Astrocyte of the spinal cord (primary cell): Measurements from ENCODE around the gene ACSF3.

Experiments
- DNase-seq: peaks from one replicate; pipeline ENCODE4 v3.0.0; 2011; ENCODE audit warnings: low read depth, low spot score
- H3K4me3 ChIP-seq: 2 replicates; pipeline ENCODE4 v1.5.1; 2011; ENCODE audit warnings: low read depth, mild to moderate bottlenecking, low read length, moderate library complexity
- CTCF ChIP-seq: IDR thresholded peaks from 2 replicates; pipeline ENCODE4 v1.5.1; 2012; ENCODE audit warnings: low read depth, mild to moderate bottlenecking, low read length, inconsistent platforms
- in situ Hi-C: cut with HindIII; loops from 2 replicates; pipeline ENCODE4 v1.10.0; 2017; ENCODE audit warnings: low sequenced_read_pairs

Gene ACSF3

DNA sequence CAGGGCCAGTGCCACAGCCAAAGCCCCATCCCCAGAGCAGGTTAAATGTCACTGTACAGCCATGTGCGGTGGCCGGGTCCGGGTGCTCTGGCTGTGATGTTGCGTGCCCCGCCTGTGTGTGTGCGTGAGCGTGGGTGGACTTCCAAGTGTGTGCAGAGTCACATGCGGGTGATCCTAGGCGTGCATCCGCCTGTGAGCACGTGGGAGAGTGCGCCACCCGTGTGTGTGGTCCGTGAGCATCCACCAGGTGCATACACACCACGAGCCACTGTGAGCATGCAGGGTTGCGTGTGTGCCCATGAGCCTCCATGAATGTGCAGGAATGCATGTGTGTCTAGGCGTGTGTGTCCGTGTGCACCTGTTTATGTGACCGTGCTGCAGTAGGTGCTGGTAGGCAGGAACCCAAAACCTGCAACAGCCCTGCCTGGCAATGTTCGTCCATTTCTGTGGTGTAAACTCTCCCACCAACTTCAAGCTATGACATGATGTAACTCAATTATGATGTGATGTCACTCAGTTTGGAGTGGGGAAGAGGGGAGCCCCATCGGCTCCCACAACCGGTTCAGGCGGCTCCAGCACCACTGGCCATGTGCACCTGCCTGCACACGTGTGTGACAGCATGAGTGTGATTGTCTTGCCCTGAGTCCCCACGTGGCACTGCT is 37.6 kb upstream of the ACSF3 start:
- H3K4me3 ChIP-seq = no peak overlapping the region
- DNase-seq = no peak
- in situ Hi-C loops = no loop called here
- no peak for TF ChIP-seq CTCF

DNA sequence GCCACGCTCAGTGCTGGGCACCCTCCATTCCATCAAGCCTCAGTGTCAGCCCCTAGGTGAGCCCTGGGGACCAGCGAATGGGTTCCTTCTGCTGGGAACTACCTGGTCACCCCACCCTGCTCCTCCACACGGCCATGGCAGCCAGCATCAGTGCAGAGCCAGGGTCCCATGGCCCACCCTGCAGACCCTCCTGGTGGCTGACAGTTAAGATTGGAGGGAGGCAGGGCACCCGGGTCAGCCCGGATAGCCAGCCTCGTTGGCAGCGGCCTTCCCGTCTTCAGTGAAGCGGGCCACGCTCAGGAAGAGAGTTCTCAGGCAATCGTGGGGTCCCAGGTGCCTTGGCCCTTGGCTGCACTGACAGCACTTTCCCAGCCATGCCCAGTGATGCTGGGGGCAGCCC is 37.1 kb upstream of the ACSF3 start:
- in situ Hi-C loops = no loop called here
- no peak for DNase-seq

DNA sequence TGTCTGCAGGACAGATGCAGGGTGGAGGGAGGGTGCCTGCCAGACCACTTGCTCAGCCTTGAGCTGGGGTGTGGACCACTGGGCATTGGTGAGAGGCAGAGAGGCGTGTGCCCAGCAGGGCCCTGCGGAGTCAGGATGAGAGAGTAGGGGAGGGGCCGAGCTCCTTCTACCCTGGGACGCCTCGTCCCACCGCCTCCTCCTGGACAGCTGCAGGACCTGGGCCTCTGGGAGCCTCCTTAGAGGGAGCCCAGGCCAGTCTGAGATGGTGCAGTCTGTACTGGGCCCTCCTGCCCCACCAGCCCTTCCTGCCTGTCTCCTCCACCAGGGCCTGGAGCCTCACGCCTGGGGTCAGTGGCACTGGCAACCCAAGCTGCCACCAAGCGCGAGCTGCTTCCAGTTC is 35.9 kb upstream of the ACSF3 start:
- no peak for TF ChIP-seq CTCF
- in situ Hi-C loops = no loop called here
- DNase-seq = no peak
- H3K4me3 ChIP-seq = no peak overlapping the region

More for the DNA sequence above, 37.1 kb upstream of the ACSF3 start:
- no peak overlapping the region for H3K4me3 ChIP-seq
- no peak for TF ChIP-seq CTCF

- TF ChIP-seq CTCF = no peak
- in situ Hi-C loops = no loop called here
- no peak for DNase-seq
- H3K4me3 ChIP-seq = no peak overlapping the region
These were observed 34.8 kb upstream of the ACSF3 start for GRCh38 chr16:89058812-89059211.

GRCh38 chr16:89060207-89060794 is 33.4 kb upstream of the ACSF3 start:
- no peak overlapping the region for H3K4me3 ChIP-seq
- DNase-seq = no peak
- no peak for TF ChIP-seq CTCF
- in situ Hi-C loops = no loop called here

DNA sequence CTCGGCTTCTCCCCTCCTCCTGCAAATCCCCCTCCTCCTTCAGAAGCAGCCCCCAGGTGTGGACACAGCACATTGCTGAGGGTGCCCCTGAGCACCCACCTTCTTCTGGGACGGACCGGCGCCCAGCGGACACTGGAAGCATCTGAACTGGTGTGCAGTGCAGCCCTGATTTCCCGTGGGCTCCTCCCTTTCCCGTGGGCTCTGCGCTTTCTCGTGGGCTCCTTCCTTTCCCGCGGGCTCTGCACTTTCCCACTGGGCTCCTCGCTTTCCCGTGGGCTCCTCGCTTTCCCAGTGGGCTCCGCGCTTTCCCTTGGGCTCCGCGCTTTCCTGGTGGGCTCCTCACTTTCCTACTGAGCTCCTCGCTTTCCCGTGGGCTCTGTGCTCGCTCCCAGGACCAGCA is 32.6 kb upstream of the ACSF3 start:
- DNase-seq = no peak
- in situ Hi-C loops = no loop called here
- H3K4me3 ChIP-seq = no peak overlapping the region
- TF ChIP-seq CTCF = no peak
